Peyer's patch (tissue), 4 donors: Measurements from ENCODE around the gene DEFB121.

ENCODE experiments used
- POLR2A ChIP-seq, 2 donors: fragments of 450-650 bp; IDR thresholded peaks; one replicate each; pipeline ENCODE4 v1.5.1; 2017; ENCODE audit warnings: antibody characterized with exemption in 2 of 2, mild to moderate bottlenecking in 2 of 2, moderate library complexity in 2 of 2
- TF ChIP-seq, protein P1 (sequence below), 6 experiments: fragments of 450-650 bp in 4 of 6; fragments of 200-600 bp in 2 of 6; sonication (generic) in 1 of 6; IDR thresholded peaks; one replicate each; pipeline ENCODE4 v1.5.1; 2017 to 2019; ENCODE audit warnings: antibody characterized with exemption in 6 of 6, mild to moderate bottlenecking in 3 of 6, moderate library complexity in 1 of 6

DNA sequence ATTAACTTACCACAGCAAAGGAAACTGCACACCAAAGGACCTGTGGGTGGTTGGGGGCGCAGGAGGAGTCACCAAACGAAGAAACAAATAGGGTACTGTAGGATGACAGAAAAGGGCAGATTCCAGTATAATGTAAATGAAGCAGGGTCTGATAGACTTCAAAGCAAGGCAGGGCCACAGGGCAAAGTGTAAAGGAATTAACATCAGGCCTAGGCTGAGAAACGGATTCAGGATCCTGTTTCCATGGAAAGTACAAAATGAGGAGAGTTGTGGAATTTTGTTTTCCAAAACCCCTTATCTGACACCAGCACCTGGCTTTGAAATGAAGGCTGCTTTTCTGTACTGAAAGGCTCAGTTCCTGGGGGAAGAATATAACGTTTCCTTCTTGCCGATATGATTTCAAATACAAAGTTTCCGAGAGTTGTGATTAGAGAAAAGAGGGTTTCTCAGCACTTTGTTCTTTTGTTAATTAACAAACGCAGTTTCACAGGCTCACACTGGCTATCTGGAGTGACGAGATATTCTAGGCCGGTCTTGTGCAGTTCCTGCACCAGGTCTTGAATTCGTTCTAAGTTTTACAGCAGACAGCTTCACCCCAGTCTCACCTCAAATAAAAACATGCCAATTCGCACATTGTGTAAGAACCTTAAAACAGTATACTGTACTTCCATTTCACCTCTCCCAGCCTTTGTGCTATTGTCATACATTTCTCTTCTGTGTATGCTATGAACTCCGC is 40.2 kb upstream of the DEFB121 start:
- TF ChIP-seq, protein P1, sequence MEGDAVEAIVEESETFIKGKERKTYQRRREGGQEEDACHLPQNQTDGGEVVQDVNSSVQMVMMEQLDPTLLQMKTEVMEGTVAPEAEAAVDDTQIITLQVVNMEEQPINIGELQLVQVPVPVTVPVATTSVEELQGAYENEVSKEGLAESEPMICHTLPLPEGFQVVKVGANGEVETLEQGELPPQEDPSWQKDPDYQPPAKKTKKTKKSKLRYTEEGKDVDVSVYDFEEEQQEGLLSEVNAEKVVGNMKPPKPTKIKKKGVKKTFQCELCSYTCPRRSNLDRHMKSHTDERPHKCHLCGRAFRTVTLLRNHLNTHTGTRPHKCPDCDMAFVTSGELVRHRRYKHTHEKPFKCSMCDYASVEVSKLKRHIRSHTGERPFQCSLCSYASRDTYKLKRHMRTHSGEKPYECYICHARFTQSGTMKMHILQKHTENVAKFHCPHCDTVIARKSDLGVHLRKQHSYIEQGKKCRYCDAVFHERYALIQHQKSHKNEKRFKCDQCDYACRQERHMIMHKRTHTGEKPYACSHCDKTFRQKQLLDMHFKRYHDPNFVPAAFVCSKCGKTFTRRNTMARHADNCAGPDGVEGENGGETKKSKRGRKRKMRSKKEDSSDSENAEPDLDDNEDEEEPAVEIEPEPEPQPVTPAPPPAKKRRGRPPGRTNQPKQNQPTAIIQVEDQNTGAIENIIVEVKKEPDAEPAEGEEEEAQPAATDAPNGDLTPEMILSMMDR (IDR thresholded peaks at IDR 0.05), result no peak
- no peak for TF ChIP-seq POLR2A (IDR thresholded peaks at IDR 0.05)
